HG03108 (cell line): ENCODE measurements around the gene HID1.
"Not testable (repeated sequence)": the region's sequence is repeated elsewhere in the genome, so short reads cannot be mapped to it uniquely, and the experiment has no call there.

Source experiments
- ATAC-seq: cut with Tn5 transposase; IDR thresholded peaks from one replicate; pipeline ENCODE4 v1.9.1; 2021; ENCODE audit warnings: moderate library complexity; ENCODE audit not compliant: unreplicated experiment

The HID1 gene

DNA sequence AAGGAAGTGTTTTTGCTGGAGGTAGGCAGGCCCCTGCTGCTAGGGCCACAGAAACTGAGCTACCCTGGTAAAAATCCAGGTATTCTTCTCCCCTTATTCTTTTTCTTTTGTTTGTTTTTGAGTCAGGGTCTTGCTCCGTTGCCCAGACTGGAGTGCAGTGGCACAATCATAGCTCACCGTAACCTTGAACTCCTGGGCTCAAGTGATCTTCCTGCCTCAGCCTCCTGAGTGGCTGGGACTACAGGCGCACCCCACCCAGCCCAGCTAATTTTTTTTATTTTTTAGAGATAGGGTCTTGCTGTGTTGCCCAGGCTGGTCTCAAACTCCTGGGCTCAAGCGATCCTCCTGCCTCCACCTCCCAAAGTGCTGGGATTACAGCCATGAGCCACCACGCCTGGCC, 3.1 kb downstream of the HID1 start:
- not testable (repeated sequence) for ATAC-seq

DNA sequence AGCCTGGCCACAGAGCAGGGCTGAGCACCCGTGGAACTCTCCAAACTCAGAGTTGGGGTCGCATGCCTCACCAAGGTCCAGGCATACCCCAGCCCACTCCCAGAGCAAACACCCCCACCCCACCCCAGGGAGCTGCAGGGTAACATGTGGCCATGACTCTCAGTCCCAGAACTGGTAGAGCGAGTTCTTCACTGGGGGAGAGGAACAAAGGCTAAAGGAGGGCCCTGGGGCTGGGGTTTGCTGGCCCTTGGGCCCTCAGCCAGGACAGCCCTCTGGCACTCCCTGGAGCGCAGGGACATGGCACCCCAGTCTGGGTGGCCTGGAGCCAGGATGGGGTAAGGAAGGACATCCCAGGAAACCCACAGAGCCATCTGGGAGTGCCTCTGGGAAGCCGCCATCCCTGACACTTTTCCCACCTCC, 4.2 kb downstream of the HID1 start:
- no peak for ATAC-seq

DNA sequence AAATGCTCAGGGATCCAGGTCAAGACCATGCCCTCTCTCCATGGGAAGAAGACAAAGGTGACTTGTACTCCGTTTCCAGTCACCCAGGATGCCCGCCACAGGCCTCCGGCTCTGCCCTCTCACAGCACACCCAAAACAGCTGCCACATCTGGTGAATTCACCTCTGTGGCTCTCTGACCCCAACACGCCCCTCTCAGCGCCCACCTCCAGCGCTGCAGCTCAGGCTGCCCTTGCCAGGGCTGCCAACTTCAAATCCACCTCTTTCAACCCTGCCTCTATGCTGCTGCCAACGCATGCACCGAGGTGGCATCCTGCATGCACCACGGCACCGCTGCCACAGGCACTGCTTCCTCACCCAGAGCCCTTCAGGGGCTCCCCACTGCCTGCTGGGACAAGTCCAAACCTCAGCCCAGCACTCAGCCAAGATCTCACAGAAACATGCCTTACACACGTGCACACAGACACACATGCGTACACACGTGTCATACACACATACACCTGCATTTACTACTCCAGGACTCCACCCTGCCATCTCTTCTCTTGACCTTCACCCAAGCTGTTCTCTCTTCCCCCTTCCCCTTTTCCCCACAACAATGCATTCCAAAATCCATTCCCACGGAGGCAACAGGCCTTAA, 7.5 kb downstream of the HID1 start:
- no peak for ATAC-seq

DNA sequence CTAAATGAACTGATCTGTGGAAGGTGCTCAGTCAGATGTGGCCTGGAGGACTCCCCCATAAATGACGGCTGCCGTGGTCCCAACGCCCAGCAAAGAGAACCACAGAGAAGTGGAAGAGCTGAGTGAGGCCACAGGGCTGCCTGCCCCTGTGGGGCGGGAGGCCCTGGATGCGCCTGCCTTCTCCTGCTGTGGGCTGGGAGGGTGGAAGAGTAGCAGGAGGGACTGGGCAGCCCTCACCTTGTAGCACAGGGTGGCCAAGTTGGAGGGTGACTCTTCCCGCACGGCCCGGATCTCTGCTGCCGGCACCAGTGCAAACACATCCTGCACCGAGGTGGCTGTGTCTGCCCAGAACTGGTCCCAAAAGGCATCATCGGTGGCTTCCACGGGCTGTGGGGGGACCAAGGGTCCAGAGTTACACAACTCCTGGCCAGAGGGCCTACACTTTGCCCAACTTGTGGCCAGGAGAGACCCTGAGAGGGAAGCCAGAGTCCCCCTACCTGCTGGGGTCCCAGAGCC, 8.3 kb downstream of the HID1 start:
- ATAC-seq = no peak

DNA sequence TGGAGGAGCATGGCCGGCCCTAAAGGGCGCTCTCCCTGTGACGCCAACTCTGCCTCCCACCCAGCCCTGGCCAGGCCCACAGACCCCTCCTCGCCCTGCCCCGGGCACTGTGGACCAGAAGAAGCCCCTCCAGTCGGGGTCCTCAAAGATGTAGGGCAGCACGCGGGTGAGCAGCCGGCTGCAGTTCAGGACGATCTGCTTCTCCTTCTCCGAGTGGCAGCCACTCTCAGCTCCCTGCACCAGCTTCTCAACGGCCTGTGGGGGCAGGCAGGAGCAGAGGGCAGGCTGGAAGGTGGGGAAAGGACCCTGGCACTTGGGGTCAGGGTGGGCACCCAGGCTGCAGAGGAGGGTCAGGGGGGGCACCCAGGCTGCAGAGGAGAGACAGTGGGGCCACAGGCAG, 8.9 kb downstream of the HID1 start:
- no peak for ATAC-seq

DNA sequence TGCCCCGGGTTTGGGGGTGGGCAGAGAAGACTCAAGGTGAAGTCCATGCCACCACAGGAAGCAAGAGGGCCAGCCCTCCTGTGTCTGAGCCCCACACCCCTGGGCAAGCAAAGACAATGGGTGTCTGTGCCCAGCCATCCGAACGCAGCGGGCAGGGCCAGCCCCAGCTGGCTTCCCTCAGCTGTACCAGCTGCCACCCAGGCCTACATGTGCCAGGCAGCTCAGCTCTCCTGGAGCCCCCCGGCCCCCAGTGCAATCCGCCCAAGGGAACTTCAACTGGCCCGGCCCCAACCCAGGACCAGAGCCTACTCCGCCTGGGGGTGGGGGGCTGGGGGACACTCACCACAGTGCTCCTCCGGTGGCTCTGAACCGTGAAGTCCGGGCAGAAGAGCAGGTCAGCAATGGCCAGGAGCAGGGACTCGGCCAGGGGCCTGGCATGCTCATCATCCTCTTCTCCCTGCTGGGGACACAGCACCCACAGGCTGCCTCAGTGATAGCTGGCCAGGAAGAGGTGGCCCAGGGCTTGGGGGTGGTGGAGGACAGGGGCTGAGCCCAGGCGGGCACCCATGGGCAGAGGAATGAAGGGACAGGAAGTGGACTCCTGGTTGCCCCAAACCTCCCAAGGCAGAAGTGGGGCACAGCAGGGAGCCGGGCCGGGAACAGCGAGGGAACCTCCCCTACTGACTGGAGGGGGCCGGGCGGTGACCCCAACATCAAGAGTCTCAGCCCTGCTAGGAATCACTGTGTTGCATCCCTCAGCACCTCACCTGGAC, 9.8 kb downstream of the HID1 start:
- ATAC-seq = no peak

DNA sequence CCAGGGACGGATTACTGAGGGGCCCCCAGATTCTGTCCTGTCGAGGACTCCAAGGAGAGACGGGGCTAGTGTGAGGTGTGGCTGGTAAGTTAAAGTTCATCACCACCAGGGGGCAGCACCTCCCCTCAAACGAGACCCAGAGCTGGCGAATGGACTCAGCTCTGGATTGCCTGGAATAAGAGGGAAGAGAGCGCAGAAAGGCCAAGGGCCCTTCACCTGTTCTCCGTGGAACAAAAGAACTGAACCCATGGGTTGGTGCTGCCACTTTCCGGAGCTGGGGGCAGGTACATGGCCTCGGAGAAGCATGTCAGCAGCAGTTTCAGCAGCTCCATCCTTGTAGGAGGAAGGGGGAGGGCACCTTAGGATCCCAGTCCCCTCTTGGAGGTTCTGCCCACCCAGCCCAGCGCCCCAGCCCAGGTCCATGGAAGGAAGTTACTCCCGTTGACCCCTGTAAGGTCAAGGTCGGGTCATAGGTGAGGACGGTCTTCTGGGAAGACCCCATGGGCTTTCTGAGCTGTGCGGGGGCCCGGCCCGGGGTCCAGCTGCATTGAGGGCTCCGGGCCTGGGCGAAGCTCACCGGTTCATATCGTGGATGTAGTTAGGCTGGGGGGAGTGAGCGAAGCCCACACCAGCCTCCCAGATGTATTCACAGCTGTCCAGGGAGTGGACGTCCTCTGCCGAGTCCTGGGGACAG, 10.8 kb downstream of the HID1 start:
- ATAC-seq = no peak

DNA sequence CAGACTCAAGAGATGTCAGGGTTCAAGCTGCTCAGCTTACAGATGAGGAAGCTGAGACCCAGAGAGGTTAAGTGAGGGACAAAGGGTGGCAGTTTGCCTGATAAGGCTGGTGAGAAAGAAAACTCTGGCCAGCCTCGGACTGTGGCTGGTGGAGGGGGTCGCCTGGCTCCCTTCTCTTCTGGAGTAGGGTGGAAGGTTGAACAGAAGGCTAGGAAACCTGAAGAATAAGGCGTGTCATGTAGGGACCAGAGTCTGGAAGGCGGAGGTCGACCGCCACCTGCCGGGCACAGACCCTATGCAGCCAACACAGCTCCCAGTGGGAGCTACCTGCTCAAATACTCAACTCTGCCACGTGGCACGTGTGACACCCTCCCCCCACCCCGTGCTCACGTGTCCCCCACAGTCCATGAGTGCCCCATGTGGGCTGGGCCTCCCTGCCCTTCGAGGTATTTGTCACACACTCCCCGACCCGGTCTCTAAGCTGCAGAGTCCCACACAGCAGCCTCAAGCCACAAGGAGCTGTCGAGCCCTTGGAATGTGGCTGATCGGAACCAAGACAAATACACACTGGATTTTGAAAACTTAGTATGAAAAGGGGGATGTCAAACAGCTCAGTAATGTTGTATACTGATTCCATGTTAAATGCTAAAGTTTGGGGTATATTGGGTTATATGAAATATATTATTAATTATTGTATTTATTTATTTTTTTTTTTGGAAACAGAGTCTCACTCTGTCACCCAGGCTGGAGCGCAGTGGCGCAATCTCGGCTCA, 11.8 kb downstream of the HID1 start:
- ATAC-seq = no peak

DNA sequence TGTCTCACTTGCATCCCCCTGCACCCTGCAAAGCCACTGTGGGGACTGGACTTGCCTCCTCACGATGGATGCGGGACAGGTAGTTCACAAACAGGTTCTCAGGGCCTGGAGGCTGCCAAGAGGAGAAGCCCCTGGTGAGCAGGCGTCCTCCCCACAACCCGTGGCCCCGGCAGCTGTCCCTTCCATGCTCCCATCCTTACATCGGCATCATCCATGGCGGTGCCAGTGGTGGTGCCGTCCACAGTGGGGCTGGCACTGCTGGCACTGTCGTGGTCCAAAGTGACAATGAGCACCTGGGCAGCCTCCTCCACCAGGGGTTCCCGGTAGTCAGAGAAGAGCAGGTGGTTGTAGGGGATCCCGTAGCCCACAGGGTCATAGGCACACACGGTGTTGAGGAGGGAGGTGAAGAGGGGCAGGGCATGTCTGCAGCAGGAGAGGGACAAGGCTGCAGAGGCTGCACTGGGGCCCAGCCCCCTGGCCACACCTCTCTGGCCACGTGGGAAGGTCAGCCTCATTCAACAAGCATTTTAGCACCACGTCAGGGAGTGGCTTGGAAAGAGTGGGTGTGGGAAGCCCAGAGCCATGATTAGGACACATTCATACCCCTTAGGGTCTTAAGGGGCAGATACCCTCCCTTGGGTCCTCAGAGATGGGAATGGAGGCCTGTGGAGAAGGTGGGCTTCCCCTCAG, 12.6 kb downstream of the HID1 start:
- no peak for ATAC-seq

DNA sequence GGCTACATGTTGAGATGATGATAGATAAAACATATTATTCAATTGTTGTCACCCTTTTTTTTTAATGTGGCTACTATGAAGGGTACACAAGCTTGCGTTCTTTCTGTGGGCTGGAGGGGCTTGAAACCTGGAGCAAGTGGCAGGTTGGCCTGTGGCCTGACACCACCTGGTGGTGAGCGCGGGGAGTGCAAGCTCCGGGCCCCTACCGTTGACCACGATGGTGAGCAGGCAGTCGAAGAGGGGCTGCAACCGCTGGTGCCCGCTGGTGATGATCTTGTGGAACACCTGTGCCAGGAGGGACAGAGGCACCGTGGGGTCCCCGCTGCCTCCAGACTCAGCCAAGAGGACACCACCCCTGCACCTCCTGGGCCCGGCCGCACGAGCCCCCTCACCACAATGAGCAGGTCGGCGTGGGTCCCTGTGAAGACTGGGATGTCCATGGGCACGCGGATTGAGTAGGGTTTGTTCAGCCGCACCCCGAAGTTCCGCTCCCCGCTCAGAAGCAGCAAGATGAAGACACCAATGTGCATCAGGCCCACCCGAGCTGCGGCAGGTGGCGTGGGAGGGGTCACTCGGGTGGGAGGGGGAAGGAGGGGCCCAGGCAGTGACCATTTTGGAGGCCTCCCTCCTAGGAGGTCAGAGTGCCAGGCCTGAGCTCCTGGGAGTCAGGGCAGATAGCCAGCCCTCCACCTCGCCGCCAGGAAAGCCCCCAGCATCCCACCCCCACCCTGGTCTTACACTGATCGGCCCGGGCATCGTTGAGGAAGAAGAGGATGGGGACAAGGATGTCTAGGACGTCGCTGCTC, 14.4 kb downstream of the HID1 start:
- ATAC-seq = no peak

DNA sequence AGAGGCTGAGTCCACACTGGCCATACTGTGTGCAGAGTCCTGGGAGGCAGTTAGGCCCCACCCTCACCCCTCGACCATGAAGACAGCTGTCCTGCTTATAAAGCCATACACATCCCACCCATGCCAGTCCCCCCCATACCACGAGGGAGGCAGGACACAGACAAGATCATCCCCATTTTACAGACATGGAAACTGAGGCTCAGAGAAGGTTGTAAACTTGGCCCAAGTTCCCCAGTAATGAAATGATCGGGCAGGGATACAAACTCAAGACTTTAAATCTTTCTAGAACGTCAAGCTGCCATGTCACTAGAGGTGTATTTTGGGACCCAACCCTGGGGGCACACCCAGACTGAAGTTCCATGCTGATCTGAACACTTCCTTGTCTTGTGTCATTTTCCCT, 16.5 kb downstream of the HID1 start:
- ATAC-seq = no peak

DNA sequence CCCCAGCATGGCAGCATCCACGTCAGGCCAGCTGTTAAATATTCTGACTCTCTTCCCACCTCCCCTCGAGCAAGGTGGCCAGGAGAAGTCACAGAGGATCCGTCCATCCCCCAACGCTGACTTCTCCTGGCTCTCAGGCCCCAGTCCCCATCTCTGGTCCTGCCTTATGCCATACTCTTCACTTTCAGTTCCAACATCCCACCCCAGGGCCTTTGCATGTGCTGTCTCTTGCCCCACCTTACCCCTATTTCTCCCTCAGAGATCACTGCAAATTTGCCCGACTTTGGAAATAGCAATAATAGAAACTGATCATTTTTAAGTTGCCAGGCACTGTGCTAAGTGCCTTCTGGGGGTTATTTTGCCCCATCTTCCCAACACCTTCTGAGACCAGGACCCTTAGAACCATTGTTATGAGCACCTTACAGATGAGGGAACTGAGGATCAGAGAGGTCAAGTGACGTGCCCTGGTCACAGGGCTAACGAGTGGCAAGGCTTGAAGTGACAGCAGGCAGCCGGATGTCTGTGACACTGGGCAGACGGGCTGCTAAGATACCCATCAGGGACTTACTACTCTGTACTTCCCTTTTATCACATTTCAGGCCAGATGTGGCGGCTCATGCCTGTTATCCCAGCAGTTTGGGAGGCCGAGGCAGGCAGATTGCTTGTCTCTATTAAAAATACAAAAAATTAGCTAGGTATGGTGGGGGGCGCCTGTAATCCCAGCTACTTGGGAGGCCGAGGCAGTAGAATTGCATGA, 17.7 kb downstream of the HID1 start:
- no peak for ATAC-seq

DNA sequence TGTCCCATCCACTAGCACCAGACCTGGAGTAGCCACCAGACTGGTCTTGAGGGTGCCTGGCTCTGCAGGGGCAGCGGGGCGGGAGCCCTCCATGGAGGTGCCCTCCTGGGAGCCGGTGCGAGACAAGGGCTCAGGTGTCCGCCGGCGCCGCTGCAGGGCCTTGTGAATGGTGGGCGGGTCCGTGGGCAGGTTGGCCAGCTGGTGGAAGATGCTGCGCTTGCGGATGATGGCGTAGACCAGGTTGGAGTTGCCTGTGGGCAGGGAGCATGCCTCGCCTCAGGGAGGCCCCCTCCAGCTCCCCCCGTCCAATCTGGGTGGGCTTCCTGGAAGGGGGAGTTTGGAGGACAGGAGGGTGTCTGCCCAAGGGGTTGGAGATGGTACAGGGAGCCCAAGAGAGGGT, 18.4 kb downstream of the HID1 start:
- ATAC-seq = no peak

DNA sequence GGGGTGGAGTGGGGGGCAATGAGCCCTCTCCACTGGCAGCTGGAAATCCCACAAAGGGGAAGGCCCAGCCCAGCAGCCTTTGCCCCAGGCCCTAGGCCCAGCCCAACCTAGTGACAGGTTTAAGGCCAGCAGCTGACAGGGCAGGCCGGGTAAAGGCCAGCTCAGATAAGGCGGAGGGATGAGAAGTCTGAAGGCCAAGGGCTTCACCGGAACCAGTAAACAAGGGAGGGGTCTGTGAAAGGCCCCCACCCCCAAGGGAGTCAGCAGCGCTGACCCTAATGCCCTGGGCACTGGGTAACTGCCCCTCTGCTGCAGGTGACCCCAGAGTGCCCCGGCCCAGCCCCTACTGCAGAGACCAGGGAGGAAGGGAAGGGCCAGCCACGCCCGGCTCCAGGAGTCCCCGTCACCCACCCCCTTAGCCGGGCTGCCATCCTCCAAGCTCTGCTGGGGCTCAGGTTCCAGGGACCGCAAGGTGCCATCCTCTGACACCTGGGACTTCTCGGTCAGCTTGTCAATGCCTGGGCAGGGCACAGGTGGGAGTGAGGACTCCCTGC, 19.3 kb downstream of the HID1 start:
- ATAC-seq = no peak

DNA sequence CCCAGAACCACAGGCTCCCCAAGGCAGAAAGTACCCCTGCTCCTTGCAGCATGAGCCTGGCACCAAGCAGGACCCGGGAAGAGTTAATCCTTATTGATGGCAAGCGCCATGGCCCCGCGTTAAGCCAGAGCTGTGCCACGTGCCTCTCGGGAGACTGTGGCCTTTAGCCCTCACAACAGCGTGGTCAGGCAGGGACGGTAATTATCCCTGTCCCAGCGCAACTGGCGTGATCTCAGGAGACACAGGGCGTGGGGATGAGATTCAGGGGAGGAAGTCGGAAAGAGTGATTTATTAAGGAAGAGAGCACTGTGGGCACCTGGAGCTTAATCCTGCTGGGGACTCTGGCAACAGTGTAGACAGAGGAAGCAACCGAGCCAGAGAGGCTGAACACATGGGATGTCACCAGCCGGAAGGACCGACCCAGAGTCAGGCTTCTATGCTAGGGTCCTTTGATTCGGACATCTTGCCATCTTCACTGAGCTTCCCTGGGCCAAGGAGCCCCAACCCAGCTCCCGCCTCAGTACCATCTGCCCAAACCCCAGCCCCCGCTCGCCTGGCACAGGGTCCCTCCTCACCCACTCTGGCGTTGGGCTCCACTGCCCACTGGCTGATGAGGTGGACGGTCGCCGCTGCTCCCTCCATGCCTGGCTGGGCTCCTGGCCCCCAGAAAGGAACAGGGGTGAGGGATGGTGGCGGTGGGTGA, 20.0 kb downstream of the HID1 start:
- no peak for ATAC-seq

DNA sequence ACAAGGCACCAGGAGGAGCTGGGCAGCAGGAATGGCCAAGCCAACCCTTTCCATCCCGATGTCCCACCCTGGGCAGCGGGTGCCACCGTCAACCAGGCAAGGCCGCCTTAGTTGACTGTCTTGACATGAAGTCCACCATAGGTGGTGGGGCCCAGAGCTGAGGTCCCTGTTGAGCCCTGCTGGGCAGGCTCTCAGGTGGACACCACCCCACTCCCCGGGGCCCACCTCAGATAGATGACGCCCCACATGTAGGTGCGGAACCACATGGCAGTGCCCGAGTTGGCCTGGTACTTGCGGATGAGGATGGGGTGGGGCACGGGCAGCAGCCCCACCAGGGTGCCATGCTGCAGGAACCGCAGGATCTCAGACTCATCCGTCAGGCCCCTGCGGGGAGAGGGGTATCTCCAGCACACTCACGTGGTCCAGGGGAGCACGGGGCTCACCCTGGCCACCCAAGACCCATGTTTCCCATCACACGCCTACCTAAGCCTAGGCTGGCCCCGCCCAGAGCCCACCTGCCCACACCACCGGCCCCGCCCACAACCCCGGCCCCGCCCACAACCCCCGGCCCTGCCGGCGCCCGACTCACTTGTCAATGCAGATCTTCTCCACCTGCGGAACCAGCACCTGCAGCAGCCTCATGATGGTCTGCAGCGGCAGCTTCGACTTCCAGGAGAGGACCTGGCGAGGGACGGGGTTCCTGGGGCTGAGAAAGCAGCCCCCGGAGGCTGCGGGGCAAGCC, 20.7 kb downstream of the HID1 start:
- no peak for ATAC-seq

DNA sequence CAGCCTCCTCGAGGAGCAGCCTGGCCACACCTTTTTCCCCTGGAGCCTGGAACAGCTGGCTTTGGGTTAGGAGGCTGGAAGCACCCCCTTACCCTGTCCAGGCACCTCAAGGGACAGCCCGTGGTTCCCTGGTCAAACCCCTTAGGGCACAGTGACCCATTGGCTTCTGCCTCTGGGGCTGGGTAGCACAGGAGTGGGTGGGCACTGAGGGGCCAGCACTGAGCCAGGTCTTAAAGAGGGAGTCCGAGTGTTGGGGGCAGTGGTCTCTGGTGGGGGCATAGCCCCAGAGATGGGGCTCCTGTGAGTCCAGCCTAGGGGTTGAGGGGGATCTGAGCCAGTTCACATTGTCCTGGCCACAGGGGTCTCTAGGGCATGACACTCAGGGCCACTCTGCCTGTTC, 21.5 kb downstream of the HID1 start:
- no peak for ATAC-seq
